Upper lobe of left lung (tissue), 4 donors: ENCODE data around the gene SLC20A1.

Experiments
- EP300 ChIP-seq, 4 donors: sonication (generic); formaldehyde crosslinking; IDR thresholded peaks; one replicate each; pipeline ENCODE4 v1.5.1; 2017; ENCODE audit warnings: antibody characterized with exemption in 4 of 4, control low read depth in 2 of 4
- POLR2A ChIP-seq, 4 donors: fragments of 450-650 bp; IDR thresholded peaks; one replicate each; pipeline ENCODE4 v1.5.1; 2016 to 2017; ENCODE audit warnings: antibody characterized with exemption in 4 of 4, mild to moderate bottlenecking in 2 of 4
- POLR2AphosphoS5 ChIP-seq, 2 donors: sonication (generic); formaldehyde crosslinking; IDR thresholded peaks; one replicate each; pipeline ENCODE4 v1.5.1; 2017; ENCODE audit warnings: antibody characterized with exemption in 2 of 2
- TF ChIP-seq, protein P1 (sequence below), 6 experiments: fragments of 450-650 bp in 4 of 6; fragments of 200-600 bp in 2 of 6; sonication (generic) in 2 of 6; IDR thresholded peaks; one replicate each; pipeline ENCODE4 v1.5.1; 2016 to 2019; ENCODE audit warnings: antibody characterized with exemption in 6 of 6

- no peak for TF ChIP-seq POLR2A (IDR thresholded peaks at IDR 0.05)
- TF ChIP-seq, protein P1, sequence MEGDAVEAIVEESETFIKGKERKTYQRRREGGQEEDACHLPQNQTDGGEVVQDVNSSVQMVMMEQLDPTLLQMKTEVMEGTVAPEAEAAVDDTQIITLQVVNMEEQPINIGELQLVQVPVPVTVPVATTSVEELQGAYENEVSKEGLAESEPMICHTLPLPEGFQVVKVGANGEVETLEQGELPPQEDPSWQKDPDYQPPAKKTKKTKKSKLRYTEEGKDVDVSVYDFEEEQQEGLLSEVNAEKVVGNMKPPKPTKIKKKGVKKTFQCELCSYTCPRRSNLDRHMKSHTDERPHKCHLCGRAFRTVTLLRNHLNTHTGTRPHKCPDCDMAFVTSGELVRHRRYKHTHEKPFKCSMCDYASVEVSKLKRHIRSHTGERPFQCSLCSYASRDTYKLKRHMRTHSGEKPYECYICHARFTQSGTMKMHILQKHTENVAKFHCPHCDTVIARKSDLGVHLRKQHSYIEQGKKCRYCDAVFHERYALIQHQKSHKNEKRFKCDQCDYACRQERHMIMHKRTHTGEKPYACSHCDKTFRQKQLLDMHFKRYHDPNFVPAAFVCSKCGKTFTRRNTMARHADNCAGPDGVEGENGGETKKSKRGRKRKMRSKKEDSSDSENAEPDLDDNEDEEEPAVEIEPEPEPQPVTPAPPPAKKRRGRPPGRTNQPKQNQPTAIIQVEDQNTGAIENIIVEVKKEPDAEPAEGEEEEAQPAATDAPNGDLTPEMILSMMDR (IDR thresholded peaks at IDR 0.05): no peak
- TF ChIP-seq POLR2AphosphoS5 (IDR thresholded peaks at IDR 0.05): no peak
- no peak for TF ChIP-seq EP300 (IDR thresholded peaks at IDR 0.05)
Measured at GRCh38 chr2:112709703-112710102, 64.0 kb downstream of the SLC20A1 start.
